Ovary (tissue), 10 donors: ENCODE data around the gene SIGLEC5. TPM values are rescaled to one million over a fixed set of nuclear protein-coding genes. Genes with fewer than 3 reads are reported as not detected.
"Not testable (repeated sequence)": the region's sequence is repeated elsewhere in the genome, so short reads cannot be mapped to it uniquely, and the experiment has no call there.

Experiments
- DNase-seq, 5 donors: peaks; one replicate each; pipeline ENCODE4 v3.0.0-alpha.2; 2019 to 2020
- H3K27ac ChIP-seq, 2 donors: fragments of 200-600 bp; one replicate each; pipeline versions ENCODE4 v1.5.1 to v1.8.0; 2019 to 2022
- H3K27me3 ChIP-seq: fragments of 200-600 bp; one replicate; pipeline ENCODE4 v1.8.0; 2022
- H3K36me3 ChIP-seq: fragments of 200-600 bp; sonication (generic); one replicate; pipeline ENCODE4 v1.5.1; 2019
- H3K4me1 ChIP-seq: one replicate; pipeline ENCODE4 v1.8.1; 2013; ENCODE audit warnings: mild to moderate bottlenecking, moderate library complexity; ENCODE audit not compliant: insufficient read depth
- H3K4me3 ChIP-seq: fragments of 200-600 bp; sonication (generic); one replicate; pipeline ENCODE4 v1.5.1; 2017
- H3K9me3 ChIP-seq, 2 donors: fragments of 200-600 bp in 1 of 2; sonication (generic) in 1 of 2; one replicate each; pipeline versions ENCODE4 v1.5.1 to v1.8.1; 2013 to 2019; ENCODE audit warnings: mild to moderate bottlenecking in 1 of 2, moderate library complexity in 1 of 2
- CTCF ChIP-seq, 3 donors: fragments of 450-650 bp in 2 of 3; fragments of 200-600 bp in 1 of 3; IDR thresholded peaks; one replicate each; pipeline versions ENCODE4 v1.5.1 to v1.8.0; 2016 to 2022; ENCODE audit warnings: antibody characterized with exemption in 3 of 3, mild to moderate bottlenecking in 1 of 3
- EP300 ChIP-seq: sonication (generic); formaldehyde crosslinking; IDR thresholded peaks from one replicate; pipeline ENCODE4 v1.6.1; 2017; ENCODE audit warnings: antibody characterized with exemption
- POLR2A ChIP-seq: fragments of 450-650 bp; IDR thresholded peaks from one replicate; pipeline ENCODE4 v1.6.1; 2017; ENCODE audit warnings: antibody characterized with exemption, mild to moderate bottlenecking, moderate library complexity
- WGBS, 3 donors: extraction: QIAGEN DNeasy Blood & Tissue Kit in 1 of 3; methylation state at CpG; one replicate each; pipeline versions ENCODE4 v1.1.5 to v1.1.7; 2013 to 2017; 5-methylcytosine and 5-hydroxymethylcytosine counted together
- intact Hi-C, 4 donors: fragments of 100-400 bp; cut with DNase I; formaldehyde crosslinking; loops; one replicate each; pipeline versions ENCODE4 v1.11.0 to v1.15.1; 2022 to 2023
- long read RNA-seq, 3 donors: library from polyadenylated mRNA in 2 of 3; unstranded in 2 of 3; transcript quantifications; one replicate each; pipeline ENCODE4 v2.0.0 and lab custom pipeline, GENCODE V29; 2021 to 2026
- polyA plus RNA-seq, 2 donors: library from polyadenylated mRNA; stranded (reverse); fragments of 200-250 nt in 1 of 2; fragments of 350-450 nt in 1 of 2; fragmentation: Illumina TruSeq in 1 of 2; extraction: RNeasy Lipid Tissue Mini Kit (QIAGEN cat#74804) in 1 of 2; gene quantifications; one replicate each; pipeline ENCODE4 v1.2.3, GENCODE V29; 2013 to 2014
- total RNA-seq, 7 donors: library from RNA; depleted of rRNA in 2 of 7; stranded (reverse); fragments of >200 nt in 2 of 7; fragmentation: NEBNext Ultra II Directional in 3 of 7; extraction: Animal tissue kit (Norgen Biotek cat#: 25700) in 3 of 7; gene quantifications; one replicate each; pipeline versions ENCODE4 v1.1.0 to v1.2.4, GENCODE V29; 2016 to 2023
- donor health status: DM: no; HTN: no; CAD: no; lungs with moderate emphysema.
- donor health status: DM: no; HTN: no; CAD: no.
- donor health status: Bipolar disorder and iron deficiency.
- donor health status: DM: yes; HTN: yes; CAD: no.
- donor health status: DM: no; HTN: no; CAD: no.
- donor health status: DM: yes; HTN: yes; CAD: no.

SIGLEC5 gene
- total RNA-seq, result under 1 TPM in 4 of 7 donors, not detected in 3; 0.13 to 0.69 (median 0.56) TPM
- polyA plus RNA-seq, result under 1 TPM in 1 of 2 donors, not detected in 1; 0.13 TPM
- long read RNA-seq, donor 1, result 0 reads
- long read RNA-seq, donor 2, result 0 reads
- long read RNA-seq, donor 3, result 0 reads

- H3K4me3 ChIP-seq, intact Hi-C loops, H3K9me3 ChIP-seq, H3K27me3 ChIP-seq, H3K4me1 ChIP-seq, H3K36me3 ChIP-seq, DNase-seq, H3K27ac ChIP-seq: not testable (repeated sequence)
- WGBS, 3 donors, result 48 to 68% methylated on average over 9 to 11 of the region's 13 CpGs; no CpG with 5 or more reads in 1 of the 3 donors
Observed at GRCh38 chr19:51630315-51630714, at the start of gene SIGLEC5. SIGLEC5 (minus strand) TSS chr19:51630401; CDS start chr19:51630335, 66 bp downstream.

GRCh38 chr19:51676566-51677083 lies 46.4 kb upstream of the SIGLEC5 start:
- H3K4me1 ChIP-seq, result peaks cover 2% of the 10 kb centered on the region
- no peak overlapping the region for H3K4me3 ChIP-seq
- no peaks in the 10 kb centered on the region for H3K9me3 ChIP-seq
- TF ChIP-seq POLR2A, result no peak
- TF ChIP-seq EP300, result no peak
- H3K36me3 ChIP-seq, result no peaks in the 10 kb centered on the region
- DNase-seq, result no peak
- H3K27me3 ChIP-seq, result no peaks in the 10 kb centered on the region
- WGBS, 3 donors, result 70 to 71% (median 70%) methylated on average over 11 of the region's 11 CpGs
- no peak overlapping the region for H3K27ac ChIP-seq
- intact Hi-C loops, result no loop called here

GRCh38 chr19:51675911-51676565 lies 45.8 kb upstream of the SIGLEC5 start:
- H3K4me1 ChIP-seq, intact Hi-C loops, H3K36me3 ChIP-seq, H3K27ac ChIP-seq, DNase-seq, H3K27me3 ChIP-seq, H3K9me3 ChIP-seq, H3K4me3 ChIP-seq: not testable (repeated sequence)
- 50 to 63% (median 61%) methylated on average over 7 of the region's 7 CpGs for WGBS, 3 donors

- TF ChIP-seq POLR2A (no peak), CTCF (IDR thresholded peaks at IDR 0.05) (no peak)
- 56 to 82% (median 68%) methylated on average over 3 of the region's 3 CpGs for WGBS, 3 donors
- H3K27me3 ChIP-seq, result no peaks in the 10 kb centered on the region
- no peak for DNase-seq
- H3K9me3 ChIP-seq, result no peaks in the 10 kb centered on the region
- no peak overlapping the region for H3K4me3 ChIP-seq
- no peak overlapping the region for H3K27ac ChIP-seq
- intact Hi-C loops, result no loop called here
- no peaks in the 10 kb centered on the region for H3K36me3 ChIP-seq
- H3K4me1 ChIP-seq, result no peaks in the 10 kb centered on the region
Observed at GRCh38 chr19:51668216-51668615, 38.0 kb upstream of the SIGLEC5 start.

GRCh38 chr19:51664997-51665396 lies 34.8 kb upstream of the SIGLEC5 start:
- Histone ChIP-seq H3K36me3 (no peaks in the 10 kb centered on the region), H3K9me3 (no peaks in the 10 kb centered on the region), H3K27me3 (no peaks in the 10 kb centered on the region), H3K27ac (no peak overlapping the region), H3K4me1 (no peaks in the 10 kb centered on the region), H3K4me3 (no peak overlapping the region)
- TF ChIP-seq POLR2A (no peak), CTCF (IDR thresholded peaks at IDR 0.05) (no peak), EP300 (no peak)
- intact Hi-C loops, result no loop called here
- no peak for DNase-seq
- 49 to 55% (median 54%) methylated on average over 3 of the region's 3 CpGs for WGBS, 3 donors

GRCh38 chr19:51664131-51664530 lies 33.9 kb upstream of the SIGLEC5 start:
- no peak for DNase-seq
- Histone ChIP-seq H3K27ac (no peak overlapping the region), H3K4me3 (no peak overlapping the region), H3K4me1 (no peaks in the 10 kb centered on the region), H3K27me3 (no peaks in the 10 kb centered on the region), H3K9me3 (no peaks in the 10 kb centered on the region), H3K36me3 (no peaks in the 10 kb centered on the region)
- WGBS, 3 donors, result 11 to 21% (median 13%) methylated on average over 1 of the region's 1 CpG
- TF ChIP-seq POLR2A (no peak), EP300 (no peak), CTCF (IDR thresholded peaks at IDR 0.05) (no peak)
- intact Hi-C loops, result no loop called here
